PC-3 (cell line): ENCODE data around the gene DOCK1. TPM values are rescaled to one million over a fixed set of nuclear protein-coding genes. Genes with fewer than 3 reads are reported as not detected.

Experiments
- ATAC-seq: fragments of 200-7000 bp; cut with Tn5 transposase; 2 replicates; pipeline ENCODE4 v1.9.1; 2020; ENCODE audit warnings: mild to moderate bottlenecking, moderate library complexity
- BruUV-seq: library from RNA; stranded (reverse); fragments of 400-500 nt; replicated peaks from 2 replicates; lab custom pipeline; 2021; lab: Mats Ljungman, UMichigan
- CTCF ChIA-PET: fragments of 300-600 bp; sonication (Branson Sonifier 250); formaldehyde crosslinking; loops from one replicate; lab custom pipeline; 2022; ENCODE audit warnings: antibody characterized with exemption; lab: Charles Lee
- POLR2A ChIA-PET: fragments of 300-600 bp; sonication (Branson Sonifier 250); formaldehyde crosslinking; loops from one replicate; lab custom pipeline; 2022; ENCODE audit warnings: antibody characterized with exemption; ENCODE audit not compliant: unreplicated experiment; lab: Charles Lee
- DNase-seq: peaks from one replicate; pipeline ENCODE4 v3.0.0-alpha.2; 2015
- H2AFZ ChIP-seq: fragments of 300-600 bp; sonication (generic); 2 replicates; pipeline ENCODE4 v1.6.0; 2016; ENCODE audit warnings: antibody characterized with exemption, low read length
- H3F3A ChIP-seq: fragments of 300-600 bp; sonication (generic); one replicate; pipeline ENCODE4 v1.6.0; 2017; ENCODE audit warnings: antibody characterized with exemption, low read length, control low read depth, mild to moderate bottlenecking; ENCODE audit not compliant: unreplicated experiment
- H3K27ac ChIP-seq: fragments of 300-600 bp; sonication (generic); 2 replicates; pipeline ENCODE4 v1.5.1; 2016; ENCODE audit warnings: mild to moderate bottlenecking, low read length
- H3K27me3 ChIP-seq: fragments of 300-600 bp; sonication (generic); 2 replicates; pipeline ENCODE4 v1.6.1; 2016; ENCODE audit warnings: low read length, mixed read lengths
- H3K36me3 ChIP-seq: fragments of 300-600 bp; sonication (generic); 2 replicates; pipeline ENCODE4 v1.6.1; 2016; ENCODE audit warnings: low read depth, mixed run types, low read length, mixed read lengths
- H3K4me1 ChIP-seq: fragments of 300-600 bp; sonication (generic); 2 replicates; pipeline ENCODE4 v1.5.1; 2016; ENCODE audit warnings: low read length; ENCODE audit not compliant: insufficient read depth
- H3K4me2 ChIP-seq: fragments of 300-600 bp; sonication (generic); 2 replicates; pipeline ENCODE4 v1.6.0; 2016; ENCODE audit warnings: low read length
- H3K4me3 ChIP-seq: fragments of 300-600 bp; sonication (generic); 2 replicates; pipeline ENCODE4 v1.5.1; 2016; ENCODE audit warnings: mild to moderate bottlenecking, low read length, mixed read lengths
- H3K79me2 ChIP-seq: fragments of 300-600 bp; sonication (generic); 2 replicates; pipeline ENCODE4 v1.6.1; 2017; ENCODE audit warnings: low read length, mixed read lengths
- H3K9ac ChIP-seq: fragments of 300-600 bp; sonication (generic); 2 replicates; pipeline ENCODE4 v1.6.0; 2016; ENCODE audit warnings: mild to moderate bottlenecking, low read length
- H3K9me2 ChIP-seq: fragments of 300-600 bp; sonication (generic); replicated peaks from 2 replicates; pipeline ENCODE4 v1.6.1; 2016; ENCODE audit warnings: mixed run types, low read length, mixed read lengths
- H3K9me3 ChIP-seq: fragments of 300-600 bp; sonication (generic); 2 replicates; pipeline ENCODE4 v1.6.1; 2016; ENCODE audit warnings: low read length, mixed read lengths
- H4K20me1 ChIP-seq: fragments of 300-600 bp; sonication (generic); 2 replicates; pipeline ENCODE4 v1.6.1; 2016; ENCODE audit warnings: low read length, mixed read lengths
- CTCF ChIP-seq: fragments of 300-600 bp; sonication (generic); conservative IDR thresholded peaks from 2 replicates; pipeline ENCODE4 v1.5.1; 2017; ENCODE audit warnings: antibody characterized with exemption, low read depth, mild to moderate bottlenecking, low read length
- EZH2 ChIP-seq: fragments of 300-600 bp; sonication (generic); IDR thresholded peaks from one replicate; pipeline ENCODE4 v1.6.1; 2017; ENCODE audit warnings: antibody characterized with exemption, mild to moderate bottlenecking, low read length; ENCODE audit not compliant: unreplicated experiment
- EZH2phosphoT487 ChIP-seq: fragments of 300-600 bp; sonication (generic); IDR thresholded peaks from 2 replicates; pipeline ENCODE4 v1.6.1; 2018; ENCODE audit warnings: mild to moderate bottlenecking, antibody characterized with exemption, low read length, borderline replicate concordance
- intact Hi-C: fragments of 100-400 bp; cut with micrococcal nuclease; formaldehyde crosslinking; loops from 2 replicates; pipeline ENCODE4 v1.9.0; 2023
- total RNA-seq: library from RNA; depleted of rRNA; stranded (reverse); fragments of >200 nt; gene quantifications from 2 replicates; pipeline ENCODE4 v1.2.3, GENCODE V29; 2014

DOCK1 gene
- total RNA-seq, 1 experiment from 2014 or later = 34.3 TPM

GRCh38 chr10:127368101-127368500 is 462.9 kb downstream of the DOCK1 start:
- H4K20me1 ChIP-seq = no peaks in the 10 kb centered on the region
- POLR2A ChIA-PET = no interaction called here
- no peak for ATAC-seq

DNA sequence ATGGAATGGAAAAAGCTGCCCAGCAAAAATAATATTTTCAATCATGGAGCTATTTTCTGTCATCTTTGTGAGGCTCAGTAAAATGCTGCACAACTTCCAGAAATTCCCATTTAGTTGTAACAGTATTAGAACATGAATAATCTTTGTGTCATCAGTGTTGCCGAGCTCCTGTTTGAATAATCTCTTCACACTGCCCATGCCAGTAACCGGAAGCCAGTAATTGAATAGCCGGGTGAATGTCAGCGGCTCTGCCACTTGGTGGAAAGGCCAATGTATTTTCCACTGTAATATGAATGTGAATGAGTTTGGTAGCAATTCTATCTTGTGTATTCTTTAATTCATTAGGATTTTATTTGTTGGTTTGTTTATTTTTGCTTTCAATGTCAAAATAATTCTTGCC is 463.7 kb downstream of the DOCK1 start:
- DNase-seq (no peak), ATAC-seq (no peak)
- Histone ChIP-seq H3K4me3 (no peak overlapping the region), H4K20me1 (no peaks in the 10 kb centered on the region), H3K4me1 (no peaks in the 10 kb centered on the region), H3K79me2 (no peaks in the 10 kb centered on the region), H3K9me2 (no peaks in the 10 kb centered on the region), H3K27ac (no peak overlapping the region), H3K4me2 (no peak overlapping the region), H3K9ac (no peak overlapping the region), H3K36me3 (no peaks in the 10 kb centered on the region), H3K9me3 (no peaks in the 10 kb centered on the region), H3K27me3 (no peaks in the 10 kb centered on the region), H2AFZ (no peak overlapping the region), H3F3A (no peaks in the 10 kb centered on the region)
- CTCF ChIA-PET = no interaction called here
- intact Hi-C loops = no loop called here
- no TSS peak for BruUV-seq
- POLR2A ChIA-PET = no interaction called here
- TF ChIP-seq EZH2 = no peak
- no peak for TF ChIP-seq EZH2phosphoT487
- no peak for TF ChIP-seq CTCF

More at GRCh38 chr10:127368101-127368500, 462.9 kb downstream of the DOCK1 start:
- H2AFZ ChIP-seq = no peak overlapping the region
- H3K4me1 ChIP-seq = no peaks in the 10 kb centered on the region
- CTCF ChIA-PET = no interaction called here
- no peak for DNase-seq
- H3K4me2 ChIP-seq = no peak overlapping the region
- BruUV-seq = no TSS peak
- no peaks in the 10 kb centered on the region for H3K79me2 ChIP-seq
- no peak overlapping the region for H3K4me3 ChIP-seq
- no peak for TF ChIP-seq CTCF
- TF ChIP-seq EZH2 = no peak
- no peak for TF ChIP-seq EZH2phosphoT487
- H3K36me3 ChIP-seq = no peaks in the 10 kb centered on the region
- no peaks in the 10 kb centered on the region for H3K27me3 ChIP-seq
- no peaks in the 10 kb centered on the region for H3F3A ChIP-seq
- H3K9ac ChIP-seq = no peak overlapping the region
- no peaks in the 10 kb centered on the region for H3K9me3 ChIP-seq
- H3K27ac ChIP-seq = no peak overlapping the region
- no peaks in the 10 kb centered on the region for H3K9me2 ChIP-seq
- intact Hi-C loops = no loop called here

DNA sequence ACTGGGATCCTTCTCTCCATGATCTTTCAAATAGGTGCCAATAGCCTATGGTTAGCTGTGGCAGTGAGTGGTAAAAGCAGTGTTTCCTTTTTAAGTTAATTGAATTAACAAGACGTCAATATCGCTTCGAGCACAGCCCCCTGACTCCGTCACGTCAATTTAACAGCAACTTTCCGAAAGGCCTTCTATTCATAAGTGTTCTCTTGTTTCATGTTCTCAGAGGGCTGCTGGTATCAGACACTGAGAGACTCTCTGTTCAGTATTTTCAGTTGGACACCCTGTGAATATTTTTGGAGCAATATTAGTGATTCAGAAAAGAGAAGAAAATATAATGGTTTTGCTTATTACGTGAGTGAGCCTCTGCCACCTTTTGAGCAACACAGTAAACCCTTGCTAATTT is 465.4 kb downstream of the DOCK1 start:
- no TSS peak for BruUV-seq
- no peaks in the 10 kb centered on the region for H3K9me3 ChIP-seq
- ChIA-PET POLR2A (no interaction called here), CTCF (no interaction called here)
- no peak overlapping the region for H3K4me2 ChIP-seq
- no peaks in the 10 kb centered on the region for H3F3A ChIP-seq
- H3K4me1 ChIP-seq = no peaks in the 10 kb centered on the region
- no peak overlapping the region for H3K4me3 ChIP-seq
- H2AFZ ChIP-seq = no peak overlapping the region
- ATAC-seq (no peak), DNase-seq (no peak)
- no peak overlapping the region for H3K27ac ChIP-seq
- H4K20me1 ChIP-seq = no peaks in the 10 kb centered on the region
- TF ChIP-seq EZH2phosphoT487 = no peak
- no peak for TF ChIP-seq CTCF
- TF ChIP-seq EZH2 = no peak
- H3K79me2 ChIP-seq = no peaks in the 10 kb centered on the region
- H3K36me3 ChIP-seq = no peaks in the 10 kb centered on the region
- H3K9me2 ChIP-seq = no peaks in the 10 kb centered on the region
- H3K27me3 ChIP-seq = no peaks in the 10 kb centered on the region
- H3K9ac ChIP-seq = no peak overlapping the region
- intact Hi-C loops = no loop called here
